GM18498 (cell line): ENCODE measurements around the gene HK2.
A peak's percentile ranks its signal among the peaks of the same experiment; 100 is the strongest.
"Not testable (repeated sequence)": the region's sequence is repeated elsewhere in the genome, so short reads cannot be mapped to it uniquely, and the experiment has no call there.

Source experiments
- ATAC-seq: cut with Tn5 transposase; IDR thresholded peaks from one replicate; pipeline ENCODE4 v1.9.1; 2021; ENCODE audit warnings: mild to moderate bottlenecking, moderate library complexity; ENCODE audit not compliant: unreplicated experiment

HK2 gene

DNA sequence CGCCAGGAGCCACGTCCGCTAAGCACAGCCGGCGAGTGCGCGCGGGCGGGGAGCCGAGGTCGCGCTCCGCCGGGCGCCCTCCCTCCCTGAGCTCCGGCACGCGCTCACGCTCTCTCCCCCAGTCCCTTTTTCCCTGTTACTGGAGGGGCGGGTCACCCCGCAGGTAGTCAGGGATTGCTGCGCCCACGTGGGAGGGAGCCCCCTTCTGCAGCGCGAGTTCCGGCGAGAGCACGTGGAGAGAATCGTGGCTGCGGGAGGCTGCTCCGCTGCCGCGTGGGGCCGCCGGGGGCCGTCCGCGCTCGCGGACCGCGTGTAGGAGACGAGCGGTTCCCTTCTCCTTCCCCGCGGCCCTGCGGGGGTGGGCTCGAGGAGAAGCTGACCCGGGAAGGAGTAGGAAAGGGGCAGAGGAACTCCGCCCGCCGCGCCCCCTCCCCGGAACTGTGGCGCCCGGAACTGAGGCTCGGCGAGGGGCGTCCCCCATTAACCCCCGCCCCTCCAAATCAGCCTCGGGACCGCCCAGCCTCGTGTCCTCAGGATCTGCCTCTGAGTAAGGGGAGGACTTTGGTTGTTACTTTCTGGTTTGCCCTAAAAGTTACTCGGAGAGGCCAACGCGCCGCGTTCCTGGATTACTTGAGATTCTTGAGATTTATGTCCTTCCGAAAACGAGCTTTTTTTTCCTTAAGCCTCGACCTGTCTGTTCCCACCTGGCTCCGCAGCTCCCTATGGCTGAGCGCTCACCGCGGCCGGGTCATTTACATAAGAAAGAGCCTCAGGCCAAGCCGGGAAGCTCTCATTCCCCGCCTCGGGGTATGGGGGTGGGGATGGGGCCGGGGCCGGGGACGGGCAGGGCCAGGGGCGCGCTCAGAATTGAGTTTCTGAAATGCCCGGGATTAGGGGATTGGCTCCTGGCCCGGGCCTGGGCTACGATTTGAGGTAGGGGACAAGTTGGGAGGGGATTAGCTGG, 1.1 kb downstream of the HK2 start:
- ATAC-seq, result peak; percentile 60

DNA sequence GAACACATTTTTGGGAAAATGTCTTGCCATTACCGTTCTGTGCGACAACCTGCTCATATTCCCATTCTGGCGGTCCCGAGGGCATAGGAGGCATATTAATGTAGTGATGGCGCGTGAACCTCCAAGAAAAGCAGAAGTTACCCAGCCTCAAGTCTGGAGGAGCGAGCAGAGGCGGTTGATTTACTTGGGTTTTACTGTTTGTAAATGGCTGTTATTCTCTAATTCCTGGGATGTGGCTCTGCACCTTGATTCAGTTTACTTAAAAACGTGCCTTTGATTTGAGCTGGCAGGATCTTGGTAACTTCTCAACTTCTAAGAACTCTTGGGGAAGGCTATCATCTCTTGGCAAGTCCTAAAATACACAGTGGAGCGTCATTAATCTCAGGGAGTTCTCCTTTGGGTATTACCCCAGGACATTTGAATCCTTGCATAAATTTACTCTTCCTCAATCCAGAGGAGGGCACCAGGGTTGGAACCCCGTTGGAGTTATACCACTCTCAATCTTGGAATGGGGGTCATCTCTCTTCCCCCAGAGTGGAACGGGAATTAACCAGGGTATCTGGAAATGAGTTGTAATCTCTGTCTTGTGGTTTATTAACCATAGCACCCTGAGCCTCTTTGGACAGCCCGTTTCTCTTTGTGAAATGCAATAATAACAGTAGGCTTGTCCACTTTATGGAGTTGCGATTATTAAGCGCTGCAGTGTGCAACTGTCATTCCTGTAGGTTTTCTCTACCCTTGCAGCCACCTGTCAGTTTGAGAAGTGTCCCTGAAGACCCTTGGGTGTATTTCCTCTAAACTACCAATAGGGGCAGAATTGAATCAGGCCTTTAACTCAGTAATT, 2.1 kb downstream of the HK2 start:
- no peak for ATAC-seq

DNA sequence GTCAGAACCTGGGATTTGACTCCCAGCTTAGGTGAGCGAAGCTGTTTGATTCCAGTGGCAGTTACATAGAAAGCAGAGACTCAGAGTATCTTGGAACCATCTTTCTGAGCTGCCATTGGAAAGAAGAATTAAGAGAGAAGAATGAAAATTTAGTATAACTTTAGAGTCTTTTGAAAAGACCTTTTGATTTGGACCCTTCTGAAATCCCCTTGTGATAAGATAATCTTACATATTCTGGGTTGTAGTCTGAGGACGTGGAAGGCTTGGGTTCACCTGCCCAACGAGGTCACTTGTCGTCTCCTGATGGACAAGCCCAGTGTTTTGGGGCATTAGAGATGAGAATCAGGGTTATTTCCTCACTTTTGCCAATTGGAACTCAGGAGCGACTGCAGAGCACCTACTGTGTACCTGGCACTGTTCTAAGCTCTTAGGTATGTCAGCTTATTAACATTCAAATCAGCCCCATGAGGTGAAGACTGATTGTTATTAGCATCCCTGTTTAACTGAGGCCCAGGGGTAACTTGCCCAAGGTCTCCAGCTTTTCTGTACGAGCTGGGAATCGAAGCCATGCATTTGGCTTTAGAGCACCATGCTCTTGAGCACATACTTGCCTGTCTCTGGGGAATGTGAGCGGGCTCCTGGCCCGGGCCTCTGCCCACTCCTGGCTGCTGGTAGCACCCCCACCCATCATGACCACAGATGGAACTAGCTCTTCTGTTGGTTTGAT, 2.9 kb downstream of the HK2 start:
- ATAC-seq, result no peak

DNA sequence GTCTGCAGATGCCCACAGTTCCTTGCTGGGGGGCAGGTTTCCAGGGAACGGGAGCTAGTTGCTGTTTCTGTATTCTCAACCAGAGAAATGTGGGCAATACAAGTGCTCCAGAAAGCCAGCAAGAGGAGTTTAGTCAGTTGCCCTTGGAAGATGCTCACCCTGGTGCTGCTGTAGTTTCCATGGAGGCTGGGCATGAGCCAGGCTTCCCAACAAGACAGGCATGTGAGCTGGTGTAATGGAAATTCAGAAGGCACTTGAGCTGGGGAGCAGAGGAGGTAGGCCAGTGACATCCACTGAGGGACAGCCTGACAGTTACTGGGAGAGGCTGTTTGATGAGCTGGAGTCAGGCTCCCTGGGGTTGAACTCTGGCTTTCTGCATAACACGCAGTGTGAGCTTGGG, 7.7 kb downstream of the HK2 start:
- no peak for ATAC-seq

DNA sequence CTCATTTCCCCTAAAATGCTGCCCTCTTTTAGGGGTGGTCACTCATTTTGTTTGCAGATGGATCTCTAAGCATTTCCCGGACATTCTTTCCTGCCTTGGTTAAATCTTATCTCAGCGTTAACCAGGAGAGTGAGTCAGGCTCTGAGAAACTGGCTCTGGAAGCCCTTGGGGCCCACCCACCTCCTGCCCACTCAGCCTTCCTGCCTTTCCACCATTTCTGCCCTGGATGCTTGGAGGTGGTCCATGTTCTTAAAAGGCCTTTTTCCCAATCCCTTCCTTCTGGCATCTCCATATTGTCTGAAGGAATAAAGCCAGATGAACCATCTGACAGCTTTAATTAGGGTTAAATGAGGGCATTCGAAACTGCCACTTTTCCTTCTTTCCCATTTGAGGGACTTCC, 9.5 kb downstream of the HK2 start:
- no peak for ATAC-seq

DNA sequence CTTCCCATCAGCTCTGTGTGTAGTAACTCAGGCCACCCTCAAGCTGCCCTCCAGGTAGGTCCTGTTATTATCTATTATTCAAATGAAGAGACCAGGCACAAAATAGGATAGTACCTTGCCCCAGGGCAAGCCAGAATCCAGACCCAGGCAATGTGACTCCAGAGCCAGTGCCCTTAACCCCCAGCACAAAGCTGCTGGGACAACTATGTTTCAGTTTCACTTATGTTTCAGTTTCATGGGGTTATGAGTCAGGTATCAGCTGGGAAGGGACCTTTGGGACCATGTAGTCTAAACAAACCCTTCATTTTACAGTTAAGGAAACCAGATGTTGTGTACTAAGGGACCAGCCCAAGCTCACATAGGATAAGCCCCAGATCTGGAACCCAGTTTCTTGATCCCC, 10.0 kb downstream of the HK2 start:
- peak; percentile 80 for ATAC-seq

DNA sequence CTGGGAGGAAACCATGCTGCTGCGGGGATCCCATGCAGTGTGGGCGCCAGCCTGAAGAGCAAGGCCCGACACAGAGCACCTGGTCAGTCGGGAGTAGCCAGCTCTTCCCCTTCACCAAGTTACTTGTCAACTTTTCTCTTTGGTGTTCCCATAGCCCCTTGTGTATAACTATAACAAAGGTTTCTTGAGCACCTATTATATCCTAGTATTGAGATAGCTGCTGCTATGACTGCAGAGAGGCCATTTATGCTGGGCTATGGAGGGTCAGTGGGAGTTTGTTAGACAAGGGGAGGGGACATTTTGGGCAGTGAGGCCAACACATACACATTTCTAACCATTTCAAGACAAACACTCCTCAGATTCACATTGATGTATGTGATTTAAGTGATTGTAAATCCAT, 10.8 kb downstream of the HK2 start:
- no peak for ATAC-seq

DNA sequence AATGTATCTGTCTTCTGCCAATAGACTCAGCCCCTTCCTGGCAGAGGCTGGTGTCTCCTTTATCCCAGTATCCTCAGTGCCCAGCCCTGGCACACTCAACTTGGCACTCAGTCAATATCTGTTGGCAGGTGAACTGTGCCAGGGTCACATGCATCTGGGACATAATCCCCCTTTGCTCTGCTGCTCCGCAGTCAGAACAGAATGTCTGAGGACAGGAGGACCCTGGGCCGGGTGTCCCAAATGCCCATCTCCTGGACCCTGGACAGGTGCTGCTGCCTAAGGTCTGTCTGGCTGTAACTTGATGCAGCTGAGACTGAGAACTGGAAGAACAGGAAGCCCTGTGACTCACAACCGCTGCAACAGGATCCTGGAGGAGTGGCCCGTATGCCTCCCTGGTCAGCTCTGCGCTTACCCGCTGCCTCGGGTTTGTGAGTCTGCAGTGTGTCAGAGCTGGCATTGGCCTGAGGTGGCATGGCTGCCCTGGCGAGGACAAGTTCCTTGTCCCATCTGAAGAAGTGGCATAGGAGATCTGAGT, 11.4 kb downstream of the HK2 start:
- no peak for ATAC-seq

DNA sequence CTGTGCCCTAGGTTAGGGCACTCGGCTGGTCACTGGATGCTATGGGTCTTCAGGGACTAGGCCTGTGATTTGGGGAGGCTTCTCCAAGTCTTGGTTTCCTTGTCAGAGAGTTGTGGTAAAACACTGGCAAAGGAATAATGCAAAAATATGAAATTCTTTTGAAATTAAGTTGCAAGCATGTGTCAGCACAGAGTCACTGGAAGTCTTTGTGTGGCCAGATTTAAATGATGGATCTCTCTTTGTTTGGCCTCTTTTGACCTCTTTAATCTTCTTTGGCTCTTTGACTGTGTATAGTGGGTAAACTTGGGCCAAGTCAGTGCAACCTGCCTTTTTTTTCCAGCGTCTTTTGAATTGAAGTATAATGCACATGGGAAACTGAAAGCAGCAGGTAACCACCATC, 12.1 kb downstream of the HK2 start:
- ATAC-seq, result no peak

DNA sequence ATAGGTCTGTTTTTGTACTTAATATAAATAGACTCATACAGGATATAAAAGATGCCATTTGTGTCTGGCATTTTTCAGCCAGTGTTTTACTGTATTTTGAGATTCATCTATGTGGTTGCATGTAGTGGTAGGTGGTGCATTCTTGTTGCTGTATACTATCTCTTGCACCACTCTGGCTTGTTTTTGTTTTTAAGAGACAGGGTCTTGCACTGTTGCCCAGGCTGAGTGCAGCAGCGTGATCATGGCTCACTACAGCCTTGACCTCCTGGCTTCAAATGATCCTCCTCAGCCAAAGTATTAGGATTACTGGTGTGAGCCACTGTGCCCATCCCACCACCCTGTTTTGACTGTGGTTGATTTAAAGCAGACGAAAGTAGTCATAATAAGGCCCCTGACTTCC, 12.6 kb downstream of the HK2 start:
- no peak for ATAC-seq

DNA sequence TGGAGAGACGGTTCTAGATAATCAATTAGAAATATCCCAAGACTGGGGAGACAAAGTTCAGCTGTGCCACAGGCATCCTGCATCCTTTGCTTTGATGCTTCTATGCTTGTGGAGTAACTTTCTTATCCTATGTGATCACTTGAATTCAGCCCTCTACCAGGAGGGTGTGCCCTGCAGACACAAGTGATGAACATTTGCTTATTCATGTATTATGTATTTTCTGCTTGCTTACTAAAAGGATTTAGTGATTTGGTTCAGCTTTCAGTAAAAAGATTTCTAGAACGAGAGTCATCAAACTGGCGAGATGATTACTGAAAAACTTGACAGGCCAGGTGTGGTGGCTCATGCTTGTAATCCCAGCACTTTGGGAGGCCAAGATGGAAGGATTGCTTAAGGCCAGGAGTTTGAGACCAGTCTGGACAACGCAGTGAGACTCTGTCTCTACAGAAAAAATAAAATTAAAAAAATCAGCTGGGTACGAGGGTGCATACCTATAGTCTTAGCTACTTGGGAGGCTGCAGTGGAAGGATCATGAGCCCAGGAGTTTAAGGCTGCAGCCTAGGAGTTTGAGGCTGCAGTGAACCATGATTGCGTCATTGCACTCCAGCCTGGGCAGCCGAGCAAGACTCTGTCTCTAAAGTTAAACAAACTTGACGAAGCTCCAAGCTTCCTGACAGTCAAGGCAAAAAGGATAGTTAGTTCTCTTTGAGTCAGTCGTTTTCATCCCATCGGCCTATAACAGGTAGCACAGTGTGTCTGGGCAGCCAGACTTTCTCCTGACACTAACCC, 13.3 kb downstream of the HK2 start:
- no peak for ATAC-seq

DNA sequence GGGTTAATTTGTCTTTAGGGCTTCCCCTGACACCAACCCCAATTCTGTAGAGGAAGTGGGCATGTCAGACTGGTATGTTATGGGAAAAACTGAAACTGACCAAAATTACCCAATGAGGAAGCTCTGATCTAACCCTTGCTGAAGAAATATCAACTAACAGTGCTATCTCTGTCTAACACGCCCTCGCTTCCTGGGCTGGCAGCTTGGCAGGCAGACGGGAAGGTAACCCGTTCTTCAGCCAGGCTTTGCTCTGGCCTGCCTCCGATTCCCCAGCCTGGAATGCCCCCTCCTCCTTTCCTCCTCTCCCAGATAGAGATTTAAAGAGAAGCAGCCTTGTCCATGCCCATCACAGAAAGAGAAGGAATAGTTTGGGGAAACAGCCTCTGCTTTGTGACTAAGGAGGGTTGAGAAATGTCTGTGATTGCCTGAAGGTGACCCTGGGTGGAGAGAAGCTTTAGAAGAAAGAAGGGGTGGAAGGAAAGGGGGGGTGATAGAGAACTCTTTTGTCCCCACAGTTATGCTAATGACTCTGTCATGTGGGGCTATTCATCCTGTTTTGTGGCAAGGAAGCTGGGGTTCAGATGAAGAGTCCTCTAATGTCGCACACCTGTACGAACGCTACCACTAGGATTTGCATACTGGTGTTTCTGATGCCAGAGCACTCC, 15.4 kb downstream of the HK2 start:
- ATAC-seq, result peak; percentile 93

DNA sequence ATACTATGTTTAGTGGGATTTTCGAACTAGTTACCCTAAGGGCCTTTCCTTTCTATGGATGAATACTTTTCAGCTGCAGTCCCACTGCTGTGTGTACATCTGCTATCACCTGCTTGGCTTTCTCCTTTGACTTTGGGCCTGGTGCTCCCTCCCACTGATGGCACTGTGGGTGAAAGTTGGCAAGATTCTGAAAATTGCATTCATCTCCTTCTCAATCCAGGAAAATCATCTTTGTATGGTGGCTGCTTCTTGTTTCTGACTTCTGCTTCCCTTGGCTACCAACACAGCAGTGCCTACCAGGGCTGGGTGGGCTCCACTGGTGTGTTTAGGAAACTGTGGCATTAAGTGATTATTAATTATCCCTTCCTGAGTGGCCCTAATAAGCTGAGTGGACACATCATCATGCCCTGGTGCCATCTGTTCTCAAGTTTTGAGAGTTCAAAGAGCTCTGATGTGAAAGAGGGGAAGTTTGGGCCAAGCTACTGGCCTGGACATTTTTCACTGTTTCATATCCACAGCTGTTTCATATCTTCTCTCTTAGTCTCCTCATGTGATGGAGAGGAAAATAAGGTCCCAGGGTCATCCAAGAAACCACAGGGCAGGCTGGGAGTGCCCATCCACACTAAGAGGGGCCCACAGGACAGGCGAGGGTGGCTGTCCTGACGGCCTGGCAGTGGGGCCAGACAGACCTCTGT, 16.7 kb downstream of the HK2 start:
- no peak for ATAC-seq

DNA sequence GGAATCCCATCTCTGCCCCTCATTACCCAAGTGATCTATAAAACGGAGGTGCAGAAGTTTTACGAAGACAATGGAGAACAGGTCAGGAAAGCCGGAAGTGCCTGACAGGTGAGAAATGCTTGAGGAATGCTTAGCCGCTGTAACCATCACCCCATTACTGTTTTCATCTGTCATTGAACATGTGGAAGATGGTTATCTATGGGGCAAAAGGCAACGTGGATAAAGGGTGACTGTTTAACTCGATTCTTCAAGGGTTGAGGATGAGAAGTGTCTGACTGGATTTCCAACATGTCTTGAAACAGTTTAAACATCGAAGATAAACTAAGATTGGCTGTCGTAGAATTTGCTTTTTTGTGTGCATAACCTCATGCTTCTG, 17.3 kb downstream of the HK2 start:
- ATAC-seq, result no peak

DNA sequence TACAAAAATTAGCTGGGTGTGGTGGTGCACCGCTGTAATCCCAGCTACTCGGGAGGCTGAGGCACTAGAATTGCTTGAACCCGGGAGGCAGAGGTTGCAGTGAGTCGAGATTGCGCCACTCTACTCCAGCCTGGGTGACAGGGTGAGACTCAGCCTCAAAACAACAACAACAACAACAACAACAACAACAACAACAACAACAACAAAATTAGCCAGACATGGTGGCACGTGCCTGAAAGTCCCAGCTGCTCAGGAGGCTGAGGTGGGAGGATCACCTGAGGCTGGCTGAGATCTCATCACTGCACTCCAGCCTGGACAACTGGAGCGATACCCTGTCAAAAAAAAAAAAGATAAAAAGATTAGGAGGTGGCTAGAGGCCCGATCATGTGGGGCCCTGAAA, 19.4 kb downstream of the HK2 start:
- not testable (repeated sequence) for ATAC-seq

DNA sequence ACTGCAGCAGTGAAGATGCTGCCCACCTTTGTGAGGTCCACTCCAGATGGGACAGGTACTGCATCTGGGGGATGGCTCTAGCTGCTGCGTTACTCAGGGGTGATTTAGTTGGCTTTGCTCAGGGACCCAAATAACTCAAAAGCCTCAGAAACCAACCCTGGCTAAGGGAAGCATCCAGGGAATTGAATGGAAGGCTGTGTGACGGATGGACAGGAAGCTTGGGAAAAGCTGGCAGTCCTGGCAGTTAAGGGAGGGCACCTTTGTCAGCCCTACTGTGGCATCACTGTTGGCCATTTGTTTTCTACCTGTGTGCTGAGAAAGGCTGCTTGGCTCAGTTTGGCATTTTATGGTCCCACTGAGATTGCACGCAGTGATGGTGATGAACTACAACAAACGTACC, 20.5 kb downstream of the HK2 start:
- no peak for ATAC-seq

DNA sequence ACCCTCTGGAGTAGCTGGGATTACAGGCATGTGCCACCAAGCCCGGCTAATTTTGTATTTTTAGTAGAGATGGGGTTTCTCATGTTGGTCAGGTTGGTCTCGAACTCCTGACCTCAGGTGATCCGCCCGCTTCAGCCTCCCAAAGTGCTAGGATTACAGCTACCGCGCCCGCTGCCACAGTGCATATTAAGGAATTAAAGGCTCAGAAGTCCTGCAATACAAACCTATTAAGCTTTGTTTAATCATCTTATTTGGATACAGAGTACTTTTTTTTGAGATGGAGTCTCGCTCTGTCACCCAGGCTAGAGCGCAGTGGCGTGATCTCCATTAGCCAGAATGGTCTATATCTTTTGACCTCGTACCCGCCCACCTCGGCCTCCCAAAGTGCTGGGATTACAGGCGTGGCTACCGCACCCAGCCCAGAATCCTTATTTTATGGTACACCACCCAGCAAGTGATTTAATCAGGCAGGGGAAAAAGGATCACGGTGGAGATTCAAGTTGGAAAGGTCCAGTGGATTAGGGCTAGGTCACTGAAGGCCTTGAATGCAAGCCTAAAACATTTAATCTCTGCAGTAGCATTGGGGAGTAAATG, 21.3 kb downstream of the HK2 start:
- ATAC-seq, result not testable (repeated sequence)

DNA sequence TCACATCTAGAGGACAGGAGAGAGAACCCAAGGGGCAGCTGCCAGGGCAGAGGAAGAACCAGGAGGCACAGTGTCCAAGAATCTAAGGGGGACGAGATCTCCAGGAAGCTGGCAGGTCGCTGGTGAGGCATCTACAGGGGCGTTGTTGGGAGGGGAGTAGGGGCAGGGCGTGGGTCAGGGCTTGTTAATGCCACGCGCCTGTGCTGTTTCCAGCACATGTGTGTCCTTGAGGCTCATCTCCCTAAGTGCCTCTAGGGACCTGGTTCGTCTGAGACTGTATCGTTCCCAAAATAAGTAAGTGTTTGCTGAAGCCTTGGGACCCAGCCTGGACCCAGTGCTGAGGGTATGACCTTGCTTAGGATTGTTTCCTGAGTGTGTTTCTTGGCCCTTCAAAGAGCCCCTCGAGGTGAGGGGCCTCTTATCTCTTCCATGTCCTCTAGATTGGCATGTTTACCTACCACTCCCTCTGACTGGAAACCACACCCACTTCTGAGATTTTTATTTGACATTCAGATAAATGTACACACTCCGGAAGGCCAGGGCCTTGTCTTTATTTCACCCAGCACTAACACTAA, 22.2 kb downstream of the HK2 start:
- ATAC-seq, result no peak
